GM18526 (cell line): ENCODE results near the gene ADARB1.

ENCODE experiments used
- POLR2A ChIP-seq: IDR thresholded peaks from 3 replicates; pipeline ENCODE4 v1.6.1; 2011; ENCODE audit not compliant: insufficient read length; ENCODE audit errors: extremely low read depth

Gene ADARB1

DNA sequence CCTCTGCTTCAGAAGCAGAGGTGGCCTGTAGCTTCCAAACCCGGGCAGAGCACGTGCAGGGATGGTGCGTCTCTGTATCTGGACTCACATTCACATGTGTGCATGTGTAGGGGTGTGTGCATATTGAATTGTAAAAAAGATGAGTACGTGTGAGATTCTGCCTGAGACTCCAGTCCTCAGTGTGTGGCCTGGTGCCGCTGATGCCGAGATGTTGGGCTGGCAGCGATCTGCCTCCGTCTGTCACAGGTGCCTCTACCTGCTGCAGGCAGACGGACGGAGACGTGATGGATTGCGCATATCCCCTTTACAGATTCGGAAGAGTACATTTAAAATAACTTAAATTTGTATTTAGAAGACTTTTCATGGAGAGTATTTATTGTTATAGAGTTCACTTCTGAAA, 53.6 kb downstream of the ADARB1 start:
- no peak for TF ChIP-seq POLR2A

DNA sequence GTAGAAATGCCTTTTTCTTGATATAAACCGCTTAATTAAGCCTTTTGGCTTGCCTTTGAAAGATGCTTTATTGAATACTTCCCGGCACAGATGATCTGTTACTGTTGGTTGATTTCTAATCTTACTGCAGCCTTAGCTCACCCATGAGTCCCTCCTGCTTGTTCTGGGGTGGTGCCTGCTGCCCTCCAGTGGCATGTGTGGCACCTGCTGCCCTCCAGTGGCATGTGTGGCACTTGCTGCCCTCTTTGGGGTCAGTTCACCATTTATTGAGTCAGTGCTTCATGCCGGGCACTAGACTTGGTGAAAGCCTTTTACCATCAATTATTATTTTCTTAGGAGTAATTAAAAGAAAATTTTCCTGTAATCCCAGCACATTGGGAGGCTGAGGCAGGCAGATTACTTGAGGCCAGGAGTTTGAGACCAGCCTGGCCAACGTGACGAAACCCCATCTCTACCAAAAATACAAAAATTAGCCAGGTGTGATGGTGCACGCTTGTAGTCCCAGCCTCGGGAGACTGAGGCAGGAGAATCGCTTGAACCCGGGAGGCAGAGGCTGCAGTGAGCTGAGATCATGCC, 54.3 kb downstream of the ADARB1 start:
- TF ChIP-seq POLR2A = no peak

DNA sequence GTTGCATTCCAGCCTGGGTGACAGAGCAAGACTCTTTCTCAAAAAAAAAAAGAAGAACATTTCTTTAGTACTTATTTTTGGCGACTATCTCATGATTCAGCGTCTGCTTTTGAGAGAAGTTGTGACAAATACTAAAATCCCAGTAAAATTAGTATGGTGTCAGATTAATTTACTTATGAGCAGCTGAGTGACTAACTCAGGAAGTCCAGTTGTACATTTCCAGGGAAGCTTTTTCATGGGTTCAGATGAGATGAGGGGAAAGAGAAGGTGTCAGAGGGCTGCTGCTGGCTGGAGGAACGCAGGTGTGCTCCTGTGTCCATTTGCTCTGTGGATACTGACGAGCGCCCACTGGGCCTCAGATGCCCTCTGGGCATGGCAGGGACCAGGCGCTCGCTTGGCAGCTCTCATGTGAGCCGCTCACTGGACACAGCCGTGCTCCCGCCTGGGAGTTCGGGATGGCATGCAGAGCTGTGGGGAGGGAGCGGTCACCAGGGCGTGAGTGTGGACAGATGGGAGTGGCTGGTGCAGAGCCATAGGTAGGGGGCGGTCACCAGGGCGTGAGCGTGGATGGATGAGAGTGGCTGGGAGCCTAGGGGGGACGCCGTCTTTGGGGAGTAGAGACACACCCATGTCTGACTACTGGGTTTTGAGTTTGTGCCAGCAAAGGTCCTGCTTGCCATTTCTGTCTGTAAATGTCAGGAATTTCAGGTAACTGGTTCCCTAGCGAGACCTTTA, 55.0 kb downstream of the ADARB1 start:
- TF ChIP-seq POLR2A = no peak

DNA sequence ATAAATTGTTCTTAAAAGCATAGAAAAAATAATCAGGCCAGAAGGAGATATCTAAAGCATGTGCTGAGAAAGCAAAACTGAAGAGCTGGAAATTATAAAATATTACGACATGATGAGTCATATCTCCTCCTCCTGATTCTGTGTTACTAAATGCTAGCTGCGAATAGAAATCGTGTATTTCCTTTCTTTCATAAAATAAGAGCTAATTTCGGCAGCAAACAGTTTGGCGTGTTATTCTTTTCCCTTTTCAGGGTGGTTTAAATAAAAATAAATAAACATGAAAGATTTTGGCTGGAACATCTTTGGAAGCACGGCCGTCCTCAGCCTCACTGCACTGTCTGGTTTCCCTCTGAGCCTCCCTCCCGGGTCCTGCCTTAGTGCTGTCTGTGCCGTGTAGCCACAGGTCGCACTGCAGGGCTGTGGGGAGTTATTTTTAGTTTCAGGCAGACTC, 56.0 kb downstream of the ADARB1 start:
- no peak for TF ChIP-seq POLR2A

DNA sequence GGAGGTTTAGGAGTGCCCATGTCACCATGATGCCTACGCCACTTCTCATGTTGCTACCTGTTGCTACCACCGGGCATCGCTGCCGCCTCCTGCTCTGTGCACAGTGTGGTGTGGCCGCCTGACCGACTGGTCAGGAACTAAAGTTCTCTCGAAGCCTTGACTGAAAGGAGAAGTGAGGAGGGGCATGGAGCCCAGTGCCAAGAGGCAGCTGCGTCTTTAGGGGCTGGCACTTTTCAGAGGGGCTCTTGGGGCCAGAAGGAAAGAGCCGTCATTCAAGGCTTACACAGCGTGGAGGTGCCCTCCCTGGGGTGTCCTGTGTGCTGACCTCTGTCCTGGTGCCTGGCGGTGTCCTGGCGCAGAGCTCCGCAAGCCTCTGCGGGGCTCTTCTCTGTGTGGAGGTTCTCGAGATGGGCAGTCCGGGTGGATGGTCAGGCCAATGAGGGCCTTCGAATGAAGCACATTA, 57.2 kb downstream of the ADARB1 start:
- TF ChIP-seq POLR2A = no peak

DNA sequence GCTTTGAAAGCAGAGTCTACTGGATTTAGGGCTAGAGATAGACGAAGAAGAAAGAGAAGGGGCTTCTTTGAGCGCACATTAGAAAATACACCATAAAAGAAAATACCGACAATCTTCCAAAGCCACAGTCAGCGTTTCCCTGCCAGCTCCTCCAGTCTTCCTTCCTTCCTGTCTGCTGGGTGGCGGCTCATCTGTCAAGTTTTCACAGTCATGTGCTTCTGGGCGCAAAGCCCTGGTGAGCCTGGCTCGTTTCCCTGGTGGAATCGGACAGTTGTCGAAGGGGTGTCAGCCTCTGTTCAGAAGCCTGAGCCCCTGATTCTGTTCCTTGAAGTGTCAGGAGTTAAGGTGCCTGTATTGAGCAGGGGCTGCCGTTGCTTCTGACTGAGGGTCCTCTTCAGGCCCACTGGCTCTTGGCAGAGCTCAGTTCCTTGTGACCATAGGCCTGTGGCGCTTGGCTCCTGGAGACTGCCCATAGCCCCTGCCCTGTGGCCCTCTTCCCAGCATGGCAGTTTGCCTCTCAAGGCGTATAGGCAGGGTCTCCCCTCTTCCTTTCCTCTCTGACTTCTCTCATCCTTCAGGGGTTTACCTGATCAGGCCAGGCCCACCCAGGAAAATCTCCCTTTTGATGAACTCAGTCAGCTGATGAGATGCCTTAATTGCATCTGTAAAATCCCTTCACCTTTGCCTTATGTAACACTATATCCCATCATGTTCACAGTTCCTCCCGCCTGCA, 58.6 kb downstream of the ADARB1 start:
- no peak for TF ChIP-seq POLR2A

DNA sequence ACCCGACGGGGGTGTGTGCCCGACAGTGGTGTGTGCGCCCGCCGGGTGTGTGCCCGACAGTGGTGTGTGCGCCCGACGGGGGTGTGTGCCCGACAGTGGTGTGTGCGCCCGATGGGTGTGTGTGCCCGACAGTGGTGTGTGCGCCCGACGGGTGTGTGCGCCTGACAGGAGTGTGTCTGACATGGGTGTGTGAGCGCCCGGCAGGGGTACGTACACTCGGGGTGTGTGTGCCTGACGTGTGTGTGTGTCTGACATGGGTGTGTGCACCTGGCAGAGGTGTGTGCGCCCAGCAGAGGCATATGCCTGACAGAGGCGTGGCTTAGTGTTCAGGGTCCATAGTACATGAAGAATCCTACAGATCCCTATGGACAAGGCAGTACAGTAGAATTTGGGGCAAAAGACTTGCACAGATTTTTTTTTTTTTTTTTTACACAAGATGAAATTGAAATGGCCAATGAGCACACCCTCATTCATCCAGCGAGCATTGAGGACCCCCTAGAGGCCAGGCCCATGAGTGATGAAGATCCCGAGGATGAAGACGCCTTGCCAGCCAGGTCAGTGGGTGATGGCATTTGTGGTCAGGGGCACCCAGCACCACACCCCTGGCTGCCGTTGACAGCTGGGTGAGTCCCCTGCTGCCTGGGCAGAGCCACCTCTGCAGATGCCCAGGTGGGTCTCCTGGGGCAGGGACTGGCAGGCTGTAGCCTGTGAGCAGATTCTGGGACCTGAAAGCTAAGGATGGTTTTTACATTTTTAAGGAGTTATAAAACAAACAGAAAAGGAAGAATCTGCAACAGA, 60.1 kb downstream of the ADARB1 start:
- no peak for TF ChIP-seq POLR2A

DNA sequence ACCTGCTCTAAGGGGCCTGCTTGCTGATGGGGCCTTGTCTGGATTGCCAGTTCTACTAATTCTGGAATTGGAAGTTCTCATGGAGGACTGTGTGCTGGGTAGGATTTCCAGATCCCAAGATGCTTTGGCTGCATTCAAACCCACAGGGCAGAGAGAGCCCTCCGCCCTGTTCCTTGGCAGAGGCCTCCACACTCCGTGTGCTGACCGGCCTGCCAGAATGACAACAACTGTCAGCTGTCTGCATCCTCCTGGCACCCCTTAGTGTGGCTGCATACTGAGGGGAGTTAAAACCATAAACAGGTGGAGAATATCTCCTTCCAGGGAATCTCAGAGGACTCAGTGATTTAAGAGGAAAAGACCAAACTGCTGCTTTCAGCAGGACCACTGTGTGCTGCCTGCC, 60.7 kb downstream of the ADARB1 start:
- no peak for TF ChIP-seq POLR2A

DNA sequence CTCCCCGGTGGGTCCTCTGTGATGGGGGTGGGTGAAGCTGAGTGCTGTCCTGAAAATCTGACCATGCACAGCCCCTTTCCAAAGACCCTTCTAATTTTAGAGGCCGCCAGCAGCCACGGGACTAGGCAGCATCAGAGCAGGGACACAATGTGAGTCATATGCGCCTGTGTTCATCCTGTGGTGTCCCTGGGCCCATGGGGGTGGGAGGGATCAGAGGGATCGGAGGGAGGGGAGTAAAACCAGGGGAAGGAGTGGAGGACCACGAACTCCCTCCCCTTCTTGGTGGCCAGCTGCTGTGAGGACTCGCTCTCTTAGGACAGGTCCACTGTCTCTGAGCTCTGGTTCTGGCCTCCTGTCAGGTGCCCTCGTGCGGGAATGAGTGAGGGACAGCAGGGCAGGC, 61.5 kb downstream of the ADARB1 start:
- no peak for TF ChIP-seq POLR2A

DNA sequence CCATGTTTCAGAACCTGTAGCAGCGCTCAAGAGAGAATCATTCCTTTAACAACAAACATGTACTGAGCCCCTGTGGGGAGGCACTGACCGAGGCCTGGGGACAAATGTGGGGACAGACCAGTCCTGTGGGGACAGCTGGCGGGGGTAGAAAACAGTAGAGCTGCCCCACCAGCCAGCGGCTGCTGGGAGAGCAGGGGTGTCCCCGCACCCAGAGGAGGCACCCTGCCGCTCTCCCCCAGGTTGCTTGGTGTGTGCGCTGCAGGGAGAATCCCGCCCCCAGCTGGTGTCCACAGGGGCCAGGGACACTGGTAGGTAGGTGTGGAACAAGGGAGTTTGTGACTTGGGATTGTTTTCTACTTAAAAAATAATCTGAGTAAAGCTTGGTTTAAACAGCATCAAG, 62.1 kb downstream of the ADARB1 start:
- no peak for TF ChIP-seq POLR2A

DNA sequence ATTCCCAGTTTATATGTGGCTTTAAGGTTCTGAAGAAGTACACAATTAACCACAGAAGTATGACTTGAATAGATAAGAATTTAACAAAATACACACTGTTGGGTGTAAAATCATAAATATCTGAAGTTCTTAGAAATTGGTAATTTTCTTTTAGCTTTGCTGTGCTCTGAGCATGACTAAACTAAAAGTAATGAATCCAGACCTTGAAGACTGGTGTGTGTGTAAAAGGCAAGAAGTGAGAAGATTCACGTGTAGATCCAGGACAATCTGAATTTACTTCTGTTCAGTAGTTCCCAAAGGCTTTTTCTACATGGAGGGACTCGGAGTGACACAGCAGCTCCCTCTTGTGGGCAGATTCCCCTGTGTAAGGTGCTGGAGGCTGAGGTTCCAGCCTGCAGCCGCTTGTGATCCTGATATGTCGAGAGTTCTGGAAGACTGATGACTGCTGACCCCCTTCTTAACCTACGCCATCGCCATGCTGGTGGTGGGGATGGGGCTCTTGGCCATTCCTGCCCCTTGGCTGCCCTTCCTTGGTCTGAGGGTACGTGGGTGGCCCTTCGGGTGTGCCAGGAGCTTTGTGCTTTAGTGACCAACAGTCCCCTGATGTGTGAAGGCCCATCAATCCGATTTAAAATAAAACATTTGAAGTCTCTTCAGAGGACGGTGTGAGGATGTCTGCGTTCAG, 62.7 kb downstream of the ADARB1 start:
- no peak for TF ChIP-seq POLR2A

DNA sequence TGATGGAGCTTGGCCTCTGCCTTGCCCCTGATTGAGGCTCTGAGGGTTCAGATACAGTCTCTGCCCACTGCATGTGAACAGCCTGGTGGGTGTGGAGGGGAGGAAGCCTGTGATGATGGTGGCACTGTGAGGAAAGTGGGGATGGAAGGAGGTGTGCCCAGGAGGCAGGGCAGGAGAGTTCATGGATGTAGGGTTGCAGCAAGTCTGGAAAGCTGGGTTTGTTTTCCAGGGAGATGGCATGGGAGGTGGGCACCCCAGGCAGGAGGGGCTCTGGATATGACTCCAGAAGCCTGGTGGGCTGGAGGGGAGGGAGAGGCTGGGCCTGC, 63.2 kb downstream of the ADARB1 start:
- TF ChIP-seq POLR2A = no peak

DNA sequence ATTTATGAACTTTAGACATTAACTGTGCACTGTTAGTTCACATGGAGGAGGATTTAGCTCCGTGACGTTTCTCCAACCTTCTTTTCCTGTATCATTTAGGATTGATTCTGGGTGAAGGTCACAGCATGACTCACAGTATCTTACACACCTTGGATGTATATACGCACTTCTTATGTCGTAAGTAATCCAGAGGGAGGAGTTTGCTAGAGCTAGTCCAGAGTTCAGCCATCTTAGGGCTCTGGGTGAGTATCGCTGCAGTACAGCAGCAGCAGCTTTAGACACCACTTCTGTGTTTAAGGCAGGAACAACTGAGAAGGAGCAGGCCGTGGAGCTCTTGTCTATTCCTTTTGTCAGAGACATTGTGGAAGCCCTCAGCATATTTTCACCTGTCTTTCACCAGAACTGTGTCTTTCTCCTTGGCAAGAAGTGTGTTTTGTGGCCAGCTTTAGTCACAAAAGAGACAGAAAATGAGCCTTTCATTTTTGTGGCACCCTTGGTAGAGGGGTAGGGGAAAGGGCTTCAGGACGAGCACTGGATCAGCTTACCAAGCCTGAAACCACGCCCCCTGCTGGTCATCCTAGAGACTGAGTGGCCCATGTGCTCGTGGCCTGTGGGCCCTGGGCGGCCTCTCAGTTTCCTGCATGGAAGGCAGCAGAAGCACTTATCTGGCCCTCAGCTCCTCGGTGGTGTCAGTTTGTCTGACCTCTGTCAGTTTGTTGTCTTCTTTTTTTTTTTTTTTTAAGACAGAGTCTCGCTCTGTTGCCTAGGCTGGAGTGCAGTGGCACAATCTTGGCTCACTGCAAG, 64.0 kb downstream of the ADARB1 start:
- TF ChIP-seq POLR2A = no peak

DNA sequence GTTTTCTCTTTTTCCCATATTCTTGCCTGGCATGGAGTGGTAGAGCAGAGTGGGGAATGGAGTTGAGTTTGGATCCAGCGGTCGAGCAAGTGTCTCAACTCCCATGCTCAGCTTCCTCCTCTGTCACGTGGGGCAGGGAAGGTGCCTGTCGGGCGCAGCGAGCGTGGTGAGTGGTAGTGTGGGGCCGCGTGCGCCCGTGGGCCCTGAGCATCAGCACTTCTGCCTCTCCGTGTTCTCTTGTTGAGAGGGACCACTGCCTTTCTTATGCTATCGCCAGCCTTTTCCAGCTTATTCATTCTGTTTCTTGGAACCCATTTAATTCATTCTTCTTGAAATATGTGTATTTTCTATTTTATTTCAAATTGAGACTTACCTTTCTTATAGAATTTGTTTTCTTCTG, 65.1 kb downstream of the ADARB1 start:
- TF ChIP-seq POLR2A = no peak
